ENCODE measurements around the gene PLEKHG7. TPM values are rescaled to one million over a fixed set of nuclear protein-coding genes. Genes with fewer than 3 reads are reported as not detected.

PLEKHG7 gene
- total RNA-seq, 1 donor from 2014 or later, result not detected

GRCh38 chr12:92729773-92730305, 27.1 kb downstream of the PLEKHG7 start:
- no peak for TF ChIP-seq CTCF (IDR thresholded peaks at IDR 0.05)
- DNase-seq (ENCODE audit: low spot score), result no peak
- peaks cover 8% of the 10 kb centered on the region for H3K9me3 Mint-ChIP-seq (ENCODE audit: low read depth)
- H3K36me3 Mint-ChIP-seq (ENCODE audit: low read depth), result peaks cover 1% of the 10 kb centered on the region
- no peak overlapping the region for H3K4me3 Mint-ChIP-seq (ENCODE audit: unreplicated experiment)
- no peak overlapping the region for H3K27ac Mint-ChIP-seq (ENCODE audit: unreplicated experiment)
- peaks cover 3% of the 10 kb centered on the region for H3K4me1 Mint-ChIP-seq (ENCODE audit: low read depth)
- H3K27me3 Mint-ChIP-seq (ENCODE audit: low read depth), result no peaks in the 10 kb centered on the region

- TF ChIP-seq CTCF (IDR thresholded peaks at IDR 0.05), result no peak
- H3K27me3 Mint-ChIP-seq (ENCODE audit: low read depth), result no peaks in the 10 kb centered on the region
- no peak overlapping the region for H3K27ac Mint-ChIP-seq (ENCODE audit: unreplicated experiment)
- H3K4me3 Mint-ChIP-seq (ENCODE audit: unreplicated experiment), result no peak overlapping the region
- peaks cover 11% of the 10 kb centered on the region for H3K4me1 Mint-ChIP-seq (ENCODE audit: low read depth)
- peaks cover 3% of the 10 kb centered on the region for H3K36me3 Mint-ChIP-seq (ENCODE audit: low read depth)
- DNase-seq (ENCODE audit: low spot score), result no peak
- peaks cover 4% of the 10 kb centered on the region for H3K9me3 Mint-ChIP-seq (ENCODE audit: low read depth)
Measured at GRCh38 chr12:92730758-92731157, 28.0 kb downstream of the PLEKHG7 start.

- no peak for TF ChIP-seq CTCF (IDR thresholded peaks at IDR 0.05)
- Mint-ChIP-seq H3K27me3 (ENCODE audit: low read depth) (no peaks in the 10 kb centered on the region), H3K4me3 (ENCODE audit: unreplicated experiment) (no peak overlapping the region), H3K36me3 (ENCODE audit: low read depth) (peaks cover 3% of the 10 kb centered on the region), H3K27ac (ENCODE audit: unreplicated experiment) (no peak overlapping the region), H3K4me1 (ENCODE audit: low read depth) (peaks cover 11% of the 10 kb centered on the region), H3K9me3 (ENCODE audit: low read depth) (peaks cover 4% of the 10 kb centered on the region)
- no peak for DNase-seq (ENCODE audit: low spot score)
Measured at GRCh38 chr12:92732216-92732615, 29.4 kb downstream of the PLEKHG7 start.

- TF ChIP-seq CTCF (IDR thresholded peaks at IDR 0.05), result no peak
- Mint-ChIP-seq H3K27me3 (ENCODE audit: low read depth) (no peaks in the 10 kb centered on the region), H3K36me3 (ENCODE audit: low read depth) (peaks cover 3% of the 10 kb centered on the region), H3K9me3 (ENCODE audit: low read depth) (peaks cover 4% of the 10 kb centered on the region), H3K4me1 (ENCODE audit: low read depth) (peaks cover 11% of the 10 kb centered on the region), H3K27ac (ENCODE audit: unreplicated experiment) (no peak overlapping the region), H3K4me3 (ENCODE audit: unreplicated experiment) (no peak overlapping the region)
- DNase-seq (ENCODE audit: low spot score), result no peak
Measured at GRCh38 chr12:92732716-92733115, 29.9 kb downstream of the PLEKHG7 start.

- Mint-ChIP-seq H3K27me3 (ENCODE audit: low read depth) (no peaks in the 10 kb centered on the region), H3K36me3 (ENCODE audit: low read depth) (peaks cover 3% of the 10 kb centered on the region), H3K4me3 (ENCODE audit: unreplicated experiment) (no peak overlapping the region), H3K9me3 (ENCODE audit: low read depth) (peaks cover 4% of the 10 kb centered on the region), H3K27ac (ENCODE audit: unreplicated experiment) (no peak overlapping the region), H3K4me1 (ENCODE audit: low read depth) (peaks cover 11% of the 10 kb centered on the region)
- DNase-seq (ENCODE audit: low spot score), result no peak
- no peak for TF ChIP-seq CTCF (IDR thresholded peaks at IDR 0.05)
Measured at GRCh38 chr12:92733181-92733580, 30.4 kb downstream of the PLEKHG7 start.
